Rectal smooth muscle tissue (tissue), 1 donor: ENCODE data around the gene TTC32.
"Not testable (repeated sequence)": the region's sequence is repeated elsewhere in the genome, so short reads cannot be mapped to it uniquely, and the experiment has no call there.

ENCODE experiments used
- H3K27ac ChIP-seq: one replicate; pipeline ENCODE4 v1.7.0; 2013; ENCODE audit warnings: low read depth, low read length, inconsistent platforms
- H3K27me3 ChIP-seq: one replicate; pipeline ENCODE4 v1.7.0; 2013; ENCODE audit warnings: low read length; ENCODE audit not compliant: control insufficient read depth, insufficient read depth
- H3K36me3 ChIP-seq: one replicate; pipeline ENCODE4 v1.7.0; 2013; ENCODE audit warnings: low read length; ENCODE audit not compliant: control insufficient read depth, insufficient read depth
- H3K4me1 ChIP-seq: one replicate; pipeline ENCODE4 v1.7.0; 2013; ENCODE audit warnings: low read length; ENCODE audit not compliant: control insufficient read depth, insufficient read depth
- H3K4me3 ChIP-seq: one replicate; pipeline ENCODE4 v1.7.0; 2013; ENCODE audit warnings: low read length
- H3K9ac ChIP-seq: one replicate; pipeline ENCODE4 v1.7.0; 2013; ENCODE audit warnings: low read length

The TTC32 gene

GRCh38 chr2:19881221-19881907, 20.4 kb downstream of the TTC32 start:
- H3K27me3 ChIP-seq: no peaks in the 10 kb centered on the region
- no peak overlapping the region for H3K4me3 ChIP-seq
- no peaks in the 10 kb centered on the region for H3K4me1 ChIP-seq
- no peak overlapping the region for H3K9ac ChIP-seq
- no peaks in the 10 kb centered on the region for H3K36me3 ChIP-seq
- no peak overlapping the region for H3K27ac ChIP-seq

DNA sequence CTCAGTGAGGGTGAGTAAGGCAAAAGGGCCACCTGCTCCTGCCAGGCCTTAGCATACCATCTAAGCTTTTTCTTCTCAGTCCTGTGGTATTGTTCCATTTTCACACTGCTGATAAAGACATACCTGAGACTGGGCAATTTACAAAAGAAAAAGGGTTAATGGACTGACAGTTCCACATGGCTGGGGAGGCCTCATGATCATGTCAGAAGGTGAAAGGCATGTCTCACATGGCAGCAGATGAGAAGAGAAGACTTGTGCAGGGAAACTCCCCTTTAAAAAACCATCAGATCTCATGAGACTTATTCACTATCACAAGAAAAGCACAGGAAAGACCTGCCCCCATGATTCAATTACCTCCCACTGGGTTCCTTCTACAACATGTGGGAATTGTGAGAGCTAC, 21.6 kb downstream of the TTC32 start:
- H3K36me3 ChIP-seq, H3K4me1 ChIP-seq, H3K4me3 ChIP-seq, H3K9ac ChIP-seq, H3K27me3 ChIP-seq, H3K27ac ChIP-seq: not testable (repeated sequence)

GRCh38 chr2:19879120-19879519, 22.7 kb downstream of the TTC32 start:
- H3K36me3 ChIP-seq: no peaks in the 10 kb centered on the region
- no peaks in the 10 kb centered on the region for H3K4me1 ChIP-seq
- H3K27me3 ChIP-seq: no peaks in the 10 kb centered on the region
- H3K9ac ChIP-seq: no peak overlapping the region
- no peak overlapping the region for H3K4me3 ChIP-seq
- H3K27ac ChIP-seq: no peak overlapping the region

- no peaks in the 10 kb centered on the region for H3K4me1 ChIP-seq
- H3K4me3 ChIP-seq: no peak overlapping the region
- H3K36me3 ChIP-seq: no peaks in the 10 kb centered on the region
- no peak overlapping the region for H3K27ac ChIP-seq
- no peak overlapping the region for H3K9ac ChIP-seq
- no peaks in the 10 kb centered on the region for H3K27me3 ChIP-seq
Measured at GRCh38 chr2:19878268-19879046, 23.3 kb downstream of the TTC32 start.

GRCh38 chr2:19876751-19877150, 25.0 kb downstream of the TTC32 start:
- Histone ChIP-seq H3K4me1 (no peaks in the 10 kb centered on the region), H3K4me3 (no peak overlapping the region), H3K27me3 (no peaks in the 10 kb centered on the region), H3K9ac (no peak overlapping the region), H3K27ac (no peak overlapping the region), H3K36me3 (no peaks in the 10 kb centered on the region)

DNA sequence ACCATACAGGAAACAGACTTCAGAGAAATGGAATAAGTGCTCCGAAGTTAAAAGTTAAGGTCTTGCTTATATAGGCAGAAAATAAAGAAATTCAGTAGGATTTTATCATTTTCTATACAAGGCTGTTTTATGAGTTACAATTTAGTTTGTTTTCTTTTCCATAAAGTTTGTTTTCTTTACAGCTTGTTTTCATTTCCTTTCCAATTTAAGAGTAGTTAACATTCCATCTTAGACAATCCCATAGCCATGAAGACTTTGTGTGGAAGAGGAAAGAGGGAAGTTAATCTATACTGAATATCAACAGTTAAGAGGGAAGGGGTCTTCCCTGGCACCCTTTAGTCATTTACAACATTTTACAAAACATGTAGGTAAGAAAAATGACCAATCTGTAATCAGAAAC, 26.5 kb downstream of the TTC32 start:
- Histone ChIP-seq H3K36me3 (no peaks in the 10 kb centered on the region), H3K4me1 (no peaks in the 10 kb centered on the region), H3K4me3 (no peak overlapping the region), H3K9ac (no peak overlapping the region), H3K27me3 (no peaks in the 10 kb centered on the region), H3K27ac (no peak overlapping the region)

DNA sequence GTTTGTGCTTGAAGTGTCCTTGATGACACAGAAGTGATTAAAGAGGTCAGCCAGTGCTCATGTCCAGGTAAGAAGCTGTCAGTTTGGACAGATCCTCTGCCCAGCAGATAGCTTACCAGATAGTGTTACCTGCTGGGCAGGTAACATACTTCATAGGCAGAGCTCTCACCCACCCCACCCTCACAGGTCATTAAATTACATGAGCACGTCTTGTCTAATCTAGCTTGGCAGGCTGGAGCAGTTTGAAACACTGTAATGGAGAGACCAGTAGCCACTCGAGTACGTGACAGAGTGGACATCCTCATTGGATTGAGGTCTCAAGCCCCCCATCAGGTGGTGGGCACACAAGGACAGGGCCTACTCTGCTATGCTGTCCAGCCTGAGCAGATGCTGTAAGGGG, 27.1 kb downstream of the TTC32 start:
- Histone ChIP-seq H3K4me3 (no peak overlapping the region), H3K4me1 (no peaks in the 10 kb centered on the region), H3K9ac (no peak overlapping the region), H3K36me3 (no peaks in the 10 kb centered on the region), H3K27ac (no peak overlapping the region), H3K27me3 (peaks cover 1% of the 10 kb centered on the region)

GRCh38 chr2:19873014-19873413, 28.8 kb downstream of the TTC32 start:
- H3K27ac ChIP-seq: no peak overlapping the region
- no peak overlapping the region for H3K4me3 ChIP-seq
- peaks cover 2% of the 10 kb centered on the region for H3K4me1 ChIP-seq
- H3K9ac ChIP-seq: no peak overlapping the region
- H3K36me3 ChIP-seq: no peaks in the 10 kb centered on the region
- H3K27me3 ChIP-seq: peaks cover 9% of the 10 kb centered on the region

- Histone ChIP-seq H3K9ac (no peak overlapping the region), H3K27ac (no peak overlapping the region), H3K36me3 (no peaks in the 10 kb centered on the region), H3K4me1 (peaks cover 2% of the 10 kb centered on the region), H3K4me3 (no peak overlapping the region), H3K27me3 (peaks cover 9% of the 10 kb centered on the region)
Measured at GRCh38 chr2:19872302-19872701, 29.5 kb downstream of the TTC32 start.

DNA sequence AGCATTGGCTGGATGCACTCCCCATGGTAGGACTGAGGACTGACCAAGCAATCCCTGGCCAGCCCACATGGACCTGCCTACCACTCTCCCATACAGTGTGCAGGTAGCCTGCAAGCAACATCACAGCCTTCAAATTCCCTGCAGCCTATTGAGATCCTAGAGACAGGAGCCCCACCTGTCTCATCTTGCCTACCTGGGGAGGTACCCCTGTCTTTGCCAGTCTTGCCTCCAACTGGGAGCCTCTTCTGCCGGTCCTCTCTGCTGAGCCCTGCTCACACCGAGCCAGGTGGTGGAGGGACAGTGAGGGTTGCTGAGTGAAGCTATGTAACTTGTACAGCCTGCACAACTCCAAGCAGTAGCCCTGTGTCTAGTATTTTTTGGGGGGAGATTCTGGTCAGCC, 29.9 kb downstream of the TTC32 start:
- peaks cover 9% of the 10 kb centered on the region for H3K27me3 ChIP-seq
- peaks cover 2% of the 10 kb centered on the region for H3K4me1 ChIP-seq
- no peak overlapping the region for H3K27ac ChIP-seq
- H3K9ac ChIP-seq: no peak overlapping the region
- H3K4me3 ChIP-seq: no peak overlapping the region
- H3K36me3 ChIP-seq: no peaks in the 10 kb centered on the region

- no peak overlapping the region for H3K4me3 ChIP-seq
- peaks cover 2% of the 10 kb centered on the region for H3K4me1 ChIP-seq
- no peaks in the 10 kb centered on the region for H3K36me3 ChIP-seq
- H3K27me3 ChIP-seq: peaks cover 9% of the 10 kb centered on the region
- H3K27ac ChIP-seq: no peak overlapping the region
- H3K9ac ChIP-seq: no peak overlapping the region
Measured at GRCh38 chr2:19870792-19871191, 31.0 kb downstream of the TTC32 start.

GRCh38 chr2:19868701-19869580, 32.8 kb downstream of the TTC32 start:
- peak overlapping the region; percentile 69 for H3K4me3 ChIP-seq
- H3K9ac ChIP-seq: peak overlapping the region; percentile 39
- no peak overlapping the region for H3K27ac ChIP-seq
- H3K36me3 ChIP-seq: no peaks in the 10 kb centered on the region
- H3K4me1 ChIP-seq: peaks cover 2% of the 10 kb centered on the region
- peaks cover 9% of the 10 kb centered on the region for H3K27me3 ChIP-seq
